ENCODE measurements around the gene GRIK4. TPM values are rescaled to one million over a fixed set of nuclear protein-coding genes. Genes with fewer than 3 reads are reported as not detected.

GRIK4 gene
- total RNA-seq, 6 experiments from 2014 or later: 0.07 to 0.11 TPM; not detected in 4

- Histone ChIP-seq H3K27me3 (no peaks in the 10 kb centered on the region), H3K4me3 (no peak overlapping the region), H3K36me3 (no peaks in the 10 kb centered on the region), H3K27ac (no peak overlapping the region), H3K9me3 (no peaks in the 10 kb centered on the region), H3K4me1 (no peaks in the 10 kb centered on the region)
- DNase-seq: no peak
- TF ChIP-seq POLR2A (IDR thresholded peaks at IDR 0.05) (no peak), CTCF (IDR thresholded peaks at IDR 0.05) (no peak)
- WGBS (ENCODE audit: insufficient coverage, low coverage, low lambda C conversion rate, missing lambda C conversion rate): 83% methylated on average over 9 of the region's 10 CpGs
- peak in 1 of 4 donors; percentile 20 for ATAC-seq
- intact Hi-C loops (cut with DNase I): no loop called here
Observed at GRCh38 chr11:120991830-120992686, 480.5 kb downstream of the GRIK4 start.

- H3K9me3 ChIP-seq: no peaks in the 10 kb centered on the region
- no peak overlapping the region for H3K4me3 ChIP-seq
- H3K27me3 ChIP-seq: no peaks in the 10 kb centered on the region
- DNase-seq (no peak), ATAC-seq (peak in 3 of 4 donors; percentile 42 to 58 (median 46))
- no peak overlapping the region for H3K27ac ChIP-seq
- no peaks in the 10 kb centered on the region for H3K36me3 ChIP-seq
- H3K4me1 ChIP-seq: no peaks in the 10 kb centered on the region
- intact Hi-C loops (cut with DNase I): no loop called here
- no peak for TF ChIP-seq CTCF (IDR thresholded peaks at IDR 0.05)
- TF ChIP-seq POLR2A (IDR thresholded peaks at IDR 0.05): no peak
- 38% methylated on average over 1 of the region's 1 CpG for whole genome bisulfite sequencing (ENCODE audit: insufficient coverage, low coverage, low lambda C conversion rate, missing lambda C conversion rate)
Observed at GRCh38 chr11:120994091-120994859, 482.7 kb downstream of the GRIK4 start.

GRCh38 chr11:120995184-120995583 is 483.6 kb downstream of the GRIK4 start:
- TF ChIP-seq POLR2A (IDR thresholded peaks at IDR 0.05) (no peak), CTCF (IDR thresholded peaks at IDR 0.05) (no peak)
- Histone ChIP-seq H3K4me3 (no peak overlapping the region), H3K27ac (no peak overlapping the region), H3K9me3 (no peaks in the 10 kb centered on the region), H3K4me1 (no peaks in the 10 kb centered on the region), H3K36me3 (no peaks in the 10 kb centered on the region), H3K27me3 (no peaks in the 10 kb centered on the region)
- 86% methylated on average over 2 of the region's 2 CpGs for WGBS (ENCODE audit: insufficient coverage, low coverage, low lambda C conversion rate, missing lambda C conversion rate)
- intact Hi-C loops (cut with DNase I): no loop called here
- DNase-seq: no peak
- ATAC-seq: no peak

- Histone ChIP-seq H3K36me3 (no peaks in the 10 kb centered on the region), H3K4me3 (no peak overlapping the region), H3K27ac (no peak overlapping the region), H3K4me1 (no peaks in the 10 kb centered on the region), H3K9me3 (no peaks in the 10 kb centered on the region), H3K27me3 (no peaks in the 10 kb centered on the region)
- intact Hi-C loops (cut with DNase I): no loop called here
- DNase-seq (no peak), ATAC-seq (no peak)
- 76% methylated on average over 2 of the region's 5 CpGs for WGBS (ENCODE audit: insufficient coverage, low coverage, low lambda C conversion rate, missing lambda C conversion rate)
- TF ChIP-seq POLR2A (IDR thresholded peaks at IDR 0.05): no peak
- TF ChIP-seq CTCF (IDR thresholded peaks at IDR 0.05): no peak
Observed at GRCh38 chr11:120996973-120997372, 485.4 kb downstream of the GRIK4 start.
